Fibroblast of lung (primary cell): ENCODE measurements around the gene TGM5. TPM values are rescaled to one million over a fixed set of nuclear protein-coding genes. Genes with fewer than 3 reads are reported as not detected.
A peak's percentile ranks its signal among the peaks of the same experiment; 100 is the strongest.

Experiments used
- DNase-seq, 2 donors: peaks; one replicate each; pipeline versions ENCODE4 v3.0.0 to v3.0.0-alpha.2; 2010; ENCODE audit warnings: low read depth in 2 of 2
- H2AFZ ChIP-seq: 2 replicates; pipeline ENCODE4 v1.5.1; 2012; ENCODE audit warnings: low read length, control low read depth, inconsistent platforms
- H3K27ac ChIP-seq: 2 replicates; pipeline ENCODE4 v1.5.1; 2011; ENCODE audit warnings: low read length, control low read depth; ENCODE audit not compliant: insufficient read depth
- H3K27me3 ChIP-seq: 2 replicates; pipeline ENCODE4 v1.5.1; 2011; ENCODE audit warnings: mild to moderate bottlenecking, low read length; ENCODE audit not compliant: control insufficient read depth, insufficient read depth
- H3K36me3 ChIP-seq: 2 replicates; pipeline ENCODE4 v1.5.1; 2011; ENCODE audit warnings: low read length; ENCODE audit not compliant: control insufficient read depth, insufficient read depth
- H3K4me1 ChIP-seq: 2 replicates; pipeline ENCODE4 v1.5.1; 2011; ENCODE audit warnings: low read length; ENCODE audit not compliant: control insufficient read depth, insufficient read depth; ENCODE audit errors: extremely low read depth
- H3K4me2 ChIP-seq: 2 replicates; pipeline ENCODE4 v1.5.1; 2011; ENCODE audit warnings: low read length, control low read depth; ENCODE audit not compliant: insufficient read depth; ENCODE audit errors: extremely low read depth
- H3K4me3 ChIP-seq, 4 experiments: fragments of 200-600 bp in 1 of 4; sonication (generic) in 1 of 4; replicated peaks in 1 of 4; 2 replicates each; pipeline ENCODE4 v1.5.1; 2011 to 2016; ENCODE audit warnings: low read length in 4 of 4, low read depth in 3 of 4, mild to moderate bottlenecking in 3 of 4, control low read depth in 2 of 4, inconsistent platforms in 1 of 4, mixed read lengths in 1 of 4; ENCODE audit not compliant: insufficient read depth in 1 of 4; ENCODE audit errors: control extremely low read depth in 1 of 4
- H3K79me2 ChIP-seq: 2 replicates; pipeline ENCODE4 v1.5.1; 2012; ENCODE audit warnings: mild to moderate bottlenecking, low read length, inconsistent platforms; ENCODE audit not compliant: control insufficient read depth, insufficient read depth
- H3K9ac ChIP-seq: 2 replicates; pipeline ENCODE4 v1.5.1; 2011; ENCODE audit warnings: mild to moderate bottlenecking, low read length, control low read depth; ENCODE audit not compliant: insufficient read depth
- H3K9me3 ChIP-seq: 2 replicates; pipeline ENCODE4 v1.5.1; 2012; ENCODE audit warnings: low read depth, low read length; ENCODE audit not compliant: control insufficient read depth, insufficient read depth
- H4K20me1 ChIP-seq: 2 replicates; pipeline ENCODE4 v1.5.1; 2011; ENCODE audit warnings: low read length; ENCODE audit not compliant: control insufficient read depth, insufficient read depth; ENCODE audit errors: extremely low read depth
- CTCF ChIP-seq, 2 donors: IDR thresholded peaks in 1 of 2; conservative IDR thresholded peaks in 1 of 2; 1 replicate in 1 of 2; 2 replicates in 1 of 2; pipeline ENCODE4 v1.5.1; 2011 to 2012; ENCODE audit warnings: low read length in 2 of 2, control low read depth in 1 of 2, inconsistent platforms in 1 of 2, low read depth in 1 of 2, mild to moderate bottlenecking in 1 of 2
- EZH2 ChIP-seq: IDR thresholded peaks from 2 replicates; pipeline ENCODE4 v1.5.1; 2012; ENCODE audit warnings: low read length, control low read depth, mild to moderate bottlenecking; ENCODE audit errors: missing control alignments
- polyA plus RNA-seq, 2 donors: library from polyadenylated mRNA; depleted of rRNA in 1 of 2; stranded (reverse) in 1 of 2; unstranded in 1 of 2; fragments of >200 nt; gene quantifications; 2 replicates each; pipeline ENCODE4 v1.2.1, GENCODE V29; 2011 to 2012; ENCODE audit warnings: missing spikeins in 1 of 2
- total RNA-seq: library from RNA; depleted of rRNA; stranded (reverse); fragments of >200 nt; gene quantifications from 2 replicates; pipeline ENCODE4 v1.2.1, GENCODE V29; 2014

The TGM5 gene
- total and polyA plus RNA-seq, 2 donors (not counting 1 experiment from before 2014, with no cell fraction given) = under 0.01 to 0.03 TPM

GRCh38 chr15:43253431-43254403, 13.0 kb downstream of the TGM5 start:
- H3K27ac ChIP-seq = no peak overlapping the region
- no peak overlapping the region for H3K4me3 ChIP-seq
- TF ChIP-seq CTCF (conservative IDR thresholded peaks at IDR 0.05 in 1 of 2, IDR thresholded peaks at IDR 0.05 in 1 of 2; ENCODE audit: low read depth in 1 of 2, low read length in 2 of 2) (no peak), EZH2 (no peak)
- H3K4me1 ChIP-seq = no peaks in the 10 kb centered on the region
- H2AFZ ChIP-seq = no peak overlapping the region
- H3K36me3 ChIP-seq = no peaks in the 10 kb centered on the region
- H3K9me3 ChIP-seq = no peaks in the 10 kb centered on the region
- no peak overlapping the region for H3K9ac ChIP-seq
- peaks cover 11% of the 10 kb centered on the region for H3K27me3 ChIP-seq
- H3K4me2 ChIP-seq = no peak overlapping the region
- H3K79me2 ChIP-seq = no peaks in the 10 kb centered on the region
- no peaks in the 10 kb centered on the region for H4K20me1 ChIP-seq
- DNase-seq = peak; percentile 10 to 81

GRCh38 chr15:43251871-43252250, 14.9 kb downstream of the TGM5 start:
- no peaks in the 10 kb centered on the region for H4K20me1 ChIP-seq
- H3K9me3 ChIP-seq = no peaks in the 10 kb centered on the region
- no peak overlapping the region for H2AFZ ChIP-seq
- no peak overlapping the region for H3K4me2 ChIP-seq
- H3K4me3 ChIP-seq = no peak overlapping the region
- no peaks in the 10 kb centered on the region for H3K36me3 ChIP-seq
- DNase-seq = no peak
- TF ChIP-seq CTCF (conservative IDR thresholded peaks at IDR 0.05 in 1 of 2, IDR thresholded peaks at IDR 0.05 in 1 of 2; ENCODE audit: low read depth in 1 of 2, low read length in 2 of 2) (no peak), EZH2 (no peak)
- H3K27me3 ChIP-seq = peaks cover 11% of the 10 kb centered on the region
- no peaks in the 10 kb centered on the region for H3K4me1 ChIP-seq
- H3K79me2 ChIP-seq = no peaks in the 10 kb centered on the region
- H3K9ac ChIP-seq = no peak overlapping the region
- no peak overlapping the region for H3K27ac ChIP-seq

- Histone ChIP-seq H3K36me3 (no peaks in the 10 kb centered on the region), H4K20me1 (no peaks in the 10 kb centered on the region), H3K9me3 (no peaks in the 10 kb centered on the region), H3K4me1 (no peaks in the 10 kb centered on the region), H3K79me2 (no peaks in the 10 kb centered on the region), H3K9ac (no peak overlapping the region), H3K27ac (no peak overlapping the region), H3K27me3 (peaks cover 11% of the 10 kb centered on the region), H3K4me3 (no peak overlapping the region), H2AFZ (no peak overlapping the region), H3K4me2 (no peak overlapping the region)
- DNase-seq = no peak
- TF ChIP-seq EZH2 = no peak
- no peak for TF ChIP-seq CTCF (conservative IDR thresholded peaks at IDR 0.05 in 1 of 2, IDR thresholded peaks at IDR 0.05 in 1 of 2; ENCODE audit: low read depth in 1 of 2, low read length in 2 of 2)
Measured at GRCh38 chr15:43251185-43251870, 15.4 kb downstream of the TGM5 start.
